ENCODE results near the gene CMAS.
"Not testable (repeated sequence)": the region's sequence is repeated elsewhere in the genome, so short reads cannot be mapped to it uniquely, and the experiment has no call there.

The CMAS gene

GRCh38 chr12:22014041-22014782, 31.8 kb upstream of the CMAS start:
- Mint-ChIP-seq H3K9me3 (peaks cover 4% of the 10 kb centered on the region), H3K4me1 (no peaks in the 10 kb centered on the region), H3K36me3 (ENCODE audit: low read depth) (no peaks in the 10 kb centered on the region), H3K27me3 (ENCODE audit: low read depth) (peaks cover 4% of the 10 kb centered on the region), H3K27ac (no peak overlapping the region), H3K4me3 (no peak overlapping the region)
- TF ChIP-seq, protein P1, sequence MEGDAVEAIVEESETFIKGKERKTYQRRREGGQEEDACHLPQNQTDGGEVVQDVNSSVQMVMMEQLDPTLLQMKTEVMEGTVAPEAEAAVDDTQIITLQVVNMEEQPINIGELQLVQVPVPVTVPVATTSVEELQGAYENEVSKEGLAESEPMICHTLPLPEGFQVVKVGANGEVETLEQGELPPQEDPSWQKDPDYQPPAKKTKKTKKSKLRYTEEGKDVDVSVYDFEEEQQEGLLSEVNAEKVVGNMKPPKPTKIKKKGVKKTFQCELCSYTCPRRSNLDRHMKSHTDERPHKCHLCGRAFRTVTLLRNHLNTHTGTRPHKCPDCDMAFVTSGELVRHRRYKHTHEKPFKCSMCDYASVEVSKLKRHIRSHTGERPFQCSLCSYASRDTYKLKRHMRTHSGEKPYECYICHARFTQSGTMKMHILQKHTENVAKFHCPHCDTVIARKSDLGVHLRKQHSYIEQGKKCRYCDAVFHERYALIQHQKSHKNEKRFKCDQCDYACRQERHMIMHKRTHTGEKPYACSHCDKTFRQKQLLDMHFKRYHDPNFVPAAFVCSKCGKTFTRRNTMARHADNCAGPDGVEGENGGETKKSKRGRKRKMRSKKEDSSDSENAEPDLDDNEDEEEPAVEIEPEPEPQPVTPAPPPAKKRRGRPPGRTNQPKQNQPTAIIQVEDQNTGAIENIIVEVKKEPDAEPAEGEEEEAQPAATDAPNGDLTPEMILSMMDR (IDR thresholded peaks at IDR 0.05; ENCODE audit: unreplicated experiment in 3 of 3): no peak

DNA sequence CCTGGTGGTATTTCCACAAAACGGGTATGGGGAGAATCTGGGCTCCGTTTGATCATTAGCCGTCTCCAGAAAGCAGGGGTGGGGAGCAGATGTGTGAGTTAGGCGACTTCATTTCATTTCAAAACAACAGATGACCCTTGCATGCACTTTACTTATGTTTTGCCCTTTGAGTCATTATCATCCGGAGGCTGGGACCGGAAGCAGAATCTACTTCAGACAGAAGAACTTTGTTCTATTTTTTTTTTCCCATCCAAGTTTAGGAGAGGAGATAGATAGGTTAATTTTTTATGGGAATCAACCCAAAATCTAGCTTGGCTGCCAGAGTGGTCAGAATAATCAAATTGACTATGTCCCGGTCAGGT, 31.3 kb upstream of the CMAS start:
- H3K9me3 Mint-ChIP-seq: peaks cover 4% of the 10 kb centered on the region
- peaks cover 4% of the 10 kb centered on the region for H3K27me3 Mint-ChIP-seq (ENCODE audit: low read depth)
- no peak overlapping the region for H3K27ac Mint-ChIP-seq
- H3K36me3 Mint-ChIP-seq (ENCODE audit: low read depth): no peaks in the 10 kb centered on the region
- no peaks in the 10 kb centered on the region for H3K4me1 Mint-ChIP-seq
- no peak overlapping the region for H3K4me3 Mint-ChIP-seq
- TF ChIP-seq, protein P1 (IDR thresholded peaks at IDR 0.05; ENCODE audit: unreplicated experiment in 3 of 3): no peak

GRCh38 chr12:22016982-22017381, 29.0 kb upstream of the CMAS start:
- H3K27ac Mint-ChIP-seq: no peak overlapping the region
- H3K36me3 Mint-ChIP-seq (ENCODE audit: low read depth): no peaks in the 10 kb centered on the region
- peaks cover 4% of the 10 kb centered on the region for H3K27me3 Mint-ChIP-seq (ENCODE audit: low read depth)
- no peaks in the 10 kb centered on the region for H3K9me3 Mint-ChIP-seq
- no peaks in the 10 kb centered on the region for H3K4me1 Mint-ChIP-seq
- TF ChIP-seq, protein P1 (IDR thresholded peaks at IDR 0.05; ENCODE audit: unreplicated experiment in 3 of 3): no peak
- no peak overlapping the region for H3K4me3 Mint-ChIP-seq

GRCh38 chr12:22018860-22019259, 27.2 kb upstream of the CMAS start:
- H3K27ac Mint-ChIP-seq: no peak overlapping the region
- no peaks in the 10 kb centered on the region for H3K4me1 Mint-ChIP-seq
- H3K9me3 Mint-ChIP-seq: no peaks in the 10 kb centered on the region
- TF ChIP-seq, protein P1 (IDR thresholded peaks at IDR 0.05; ENCODE audit: unreplicated experiment in 3 of 3): peak; percentile 43 to 60 (median 51)
- H3K27me3 Mint-ChIP-seq (ENCODE audit: low read depth): peaks cover 4% of the 10 kb centered on the region
- no peak overlapping the region for H3K4me3 Mint-ChIP-seq
- no peaks in the 10 kb centered on the region for H3K36me3 Mint-ChIP-seq (ENCODE audit: low read depth)

DNA sequence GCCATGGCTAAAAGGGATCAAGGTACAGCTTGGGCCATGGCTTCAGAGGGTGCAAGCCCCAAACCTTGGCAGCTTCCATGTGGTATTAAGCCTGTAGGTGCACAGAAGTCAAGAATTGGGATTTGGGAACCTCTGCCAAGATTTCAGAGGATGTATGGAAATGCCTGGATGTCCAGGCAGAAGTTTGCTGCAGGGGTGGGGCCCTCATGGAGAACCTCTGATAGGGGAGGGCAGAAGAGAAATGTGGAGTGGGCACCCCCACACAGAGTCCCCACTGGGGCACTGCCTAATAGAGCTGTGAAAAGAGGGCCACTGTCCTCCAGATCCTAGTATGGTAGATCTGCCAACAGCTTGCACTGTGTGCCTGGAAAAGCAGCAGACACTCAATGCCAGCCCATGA, 22.5 kb upstream of the CMAS start:
- H3K36me3 Mint-ChIP-seq (ENCODE audit: low read depth); H3K27ac Mint-ChIP-seq; H3K27me3 Mint-ChIP-seq (ENCODE audit: low read depth); H3K4me3 Mint-ChIP-seq; H3K4me1 Mint-ChIP-seq; H3K9me3 Mint-ChIP-seq: not testable (repeated sequence)

- Mint-ChIP-seq H3K4me3 (no peak overlapping the region), H3K27me3 (ENCODE audit: low read depth) (no peaks in the 10 kb centered on the region), H3K36me3 (ENCODE audit: low read depth) (no peaks in the 10 kb centered on the region), H3K27ac (no peak overlapping the region), H3K4me1 (no peaks in the 10 kb centered on the region), H3K9me3 (peaks cover 5% of the 10 kb centered on the region)
- TF ChIP-seq, protein P1 (IDR thresholded peaks at IDR 0.05; ENCODE audit: unreplicated experiment in 3 of 3): no peak
These were observed 16.5 kb upstream of the CMAS start for GRCh38 chr12:22029491-22029890.

Measured in nephron (organoid).